Tongue (tissue), 2 donors: ENCODE data around the gene GOLT1A. TPM values are rescaled to one million over a fixed set of nuclear protein-coding genes. Genes with fewer than 3 reads are reported as not detected.

Source experiments
- DNase-seq: peaks from one replicate; pipeline ENCODE4 v3.0.0-alpha.2; 2015
- total RNA-seq: library from RNA; depleted of rRNA; stranded (reverse); fragments of >200 nt; gene quantifications from one replicate; pipeline ENCODE4 v1.2.3, GENCODE V29; 2014

GOLT1A gene
- total RNA-seq, 1 donor from 2014 or later, result not detected

DNA sequence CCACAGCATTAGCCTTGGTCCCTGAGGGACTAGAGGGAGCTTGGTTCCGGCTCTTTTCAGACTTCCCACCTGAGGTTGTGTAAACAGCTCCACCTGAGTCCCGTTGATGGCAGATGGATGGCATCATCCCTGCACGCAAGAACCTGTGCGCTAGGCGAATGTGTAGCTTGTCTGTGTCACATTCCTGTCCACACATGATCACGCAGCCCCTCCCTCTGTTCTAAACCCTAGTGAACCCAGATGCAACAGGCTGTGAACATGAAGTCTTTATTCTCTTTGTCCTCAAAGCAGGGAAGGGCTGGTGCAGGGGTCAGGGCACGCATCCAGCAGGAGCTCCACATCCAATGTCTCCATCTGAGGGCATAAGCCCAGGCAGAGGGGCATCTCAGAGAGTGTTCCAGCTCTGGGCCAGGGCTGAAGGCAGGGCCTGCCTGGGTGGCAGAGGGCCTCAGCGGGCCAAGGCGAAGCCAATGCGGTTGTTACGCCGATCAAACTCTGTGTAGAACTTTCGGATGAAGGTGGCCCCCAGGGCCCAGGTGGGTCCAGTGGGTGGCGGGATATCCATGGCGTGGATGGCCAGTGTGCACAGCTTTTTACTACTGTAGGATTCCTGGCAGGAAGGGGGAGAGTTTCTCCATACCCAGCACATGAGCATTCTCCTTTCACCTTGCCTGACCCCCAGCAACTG is 59.1 kb downstream of the GOLT1A start:
- peak; percentile 57 for DNase-seq

- DNase-seq, result no peak
Observed at GRCh38 chr1:204153667-204154066, 60.1 kb downstream of the GOLT1A start.

DNA sequence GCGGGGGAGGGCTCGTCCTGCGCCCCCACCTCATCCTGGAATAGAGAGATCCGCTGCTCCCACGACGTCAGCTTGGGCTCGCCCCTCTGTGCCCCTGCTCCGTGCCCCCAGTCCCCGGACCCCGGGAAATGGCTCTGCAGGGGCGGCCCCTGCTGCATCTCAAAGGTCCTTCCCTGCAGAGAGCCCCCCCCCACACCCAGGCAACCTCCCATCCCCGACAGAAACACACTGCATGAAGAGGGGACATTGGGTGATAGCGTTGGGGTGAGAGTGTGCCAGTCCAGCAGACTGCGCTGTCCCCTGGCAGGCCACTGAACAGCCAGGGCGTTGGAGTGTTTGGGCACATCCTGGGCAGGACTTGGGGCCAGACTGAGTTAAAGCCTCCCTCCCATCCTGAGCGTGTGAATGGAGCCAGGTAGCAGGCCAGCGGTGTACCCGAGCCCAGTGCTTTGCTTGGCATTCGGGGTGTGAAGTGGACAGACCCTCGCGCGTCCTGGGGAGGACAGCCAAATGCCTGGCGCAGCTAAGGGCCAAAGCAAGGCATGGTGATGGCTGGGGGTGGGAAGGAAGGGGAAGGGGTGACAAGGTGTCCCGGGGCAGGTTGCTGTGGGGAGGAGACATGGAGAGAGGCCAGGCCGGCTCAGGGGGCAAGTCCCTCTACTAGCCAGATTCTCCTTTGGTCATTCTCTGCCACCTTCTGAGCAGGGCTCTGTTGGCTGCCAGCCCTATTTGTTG is 61.3 kb downstream of the GOLT1A start:
- no peak for DNase-seq

GRCh38 chr1:204151552-204152309 is 62.1 kb downstream of the GOLT1A start, which contains the start of gene ETNK2:
ETNK2 (minus strand) TSS chr1:204152044; CDS start chr1:204151852, 192 bp downstream.
- peak; percentile 79 for DNase-seq

DNA sequence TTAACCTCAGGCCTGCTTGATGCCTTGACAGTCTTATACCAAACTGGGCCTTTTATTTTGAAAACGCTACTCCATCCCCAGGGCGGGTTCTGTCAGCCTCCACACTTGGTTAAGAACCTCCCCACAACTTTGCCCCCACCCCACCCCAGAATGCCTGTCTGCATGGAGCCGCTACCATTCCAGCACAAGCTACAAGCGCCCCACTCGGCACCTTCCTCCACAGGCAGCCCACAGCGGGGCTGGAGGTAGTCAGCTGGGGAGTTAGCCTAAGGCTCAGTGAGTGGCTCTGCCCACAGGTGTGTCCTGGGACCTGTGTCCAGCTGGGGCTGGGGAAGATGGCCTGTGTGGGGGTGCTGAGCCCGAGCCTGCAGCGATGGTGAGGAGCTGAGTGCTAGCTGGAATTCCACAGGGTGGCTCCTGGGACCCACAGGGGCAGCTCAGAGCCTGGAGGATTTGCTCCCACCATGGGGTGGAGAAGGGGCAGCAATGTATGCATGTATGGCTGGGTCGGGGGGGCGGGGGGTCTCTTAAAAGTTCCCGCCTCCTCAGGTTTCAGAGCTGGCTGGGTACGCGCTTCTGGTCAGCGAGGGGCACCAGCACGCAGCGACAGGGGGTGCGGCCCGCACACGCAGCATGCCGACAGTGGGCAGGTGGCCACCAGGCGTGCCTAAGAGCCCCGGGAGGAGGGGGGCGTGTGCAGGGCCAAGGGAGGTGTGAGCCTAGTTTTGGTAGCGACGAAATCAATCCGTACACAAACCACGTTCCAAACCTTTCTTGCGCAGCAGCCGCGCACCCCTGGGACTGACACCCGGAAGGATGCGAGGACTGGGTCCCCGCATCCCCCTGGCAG is 62.9 kb downstream of the GOLT1A start:
- peak; percentile 47 for DNase-seq

- no peak for DNase-seq
Observed at GRCh38 chr1:204149635-204150565, 63.9 kb downstream of the GOLT1A start.

DNA sequence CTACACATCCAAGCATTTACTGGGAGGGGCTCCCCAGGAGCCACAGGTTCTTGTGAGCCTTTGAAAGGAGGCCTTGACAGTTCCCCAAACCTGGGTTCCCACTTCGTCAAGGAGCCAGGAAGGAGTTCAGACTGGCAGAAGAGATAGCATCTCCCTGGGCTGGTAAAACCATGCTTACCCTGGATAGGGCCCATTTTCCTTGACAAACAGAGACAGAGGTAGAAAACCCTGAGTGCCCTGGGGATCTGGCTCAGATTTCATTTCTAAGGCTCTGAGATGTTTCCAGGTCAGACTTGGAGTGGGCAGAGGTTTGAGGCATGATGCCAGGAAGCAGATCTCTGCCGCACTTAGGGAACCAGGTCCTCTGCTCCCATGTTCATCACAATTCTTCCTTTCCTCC is 64.7 kb downstream of the GOLT1A start:
- DNase-seq, result no peak

Other genes with a start within 250 kb of the GOLT1A start
- 31.3 TPM for gene SOX13, start 140.9 kb downstream of the GOLT1A start, total RNA-seq
- gene ETNK2, start 61.9 kb downstream of the GOLT1A start, total RNA-seq, result 14.7 TPM
- gene REN, start 47.7 kb downstream of the GOLT1A start, total RNA-seq, result not detected
- not detected for gene KISS1, start 17.5 kb downstream of the GOLT1A start, total RNA-seq
- gene PLEKHA6, start 145.9 kb upstream of the GOLT1A start, total RNA-seq, result 4.4 TPM
- gene PPP1R15B, start 197.8 kb upstream of the GOLT1A start, total RNA-seq, result 45.1 TPM